Osteoblast (primary cell): ENCODE data around the gene EPB41. TPM values are rescaled to one million over a fixed set of nuclear protein-coding genes. Genes with fewer than 3 reads are reported as not detected.

Experiments used
- DNase-seq: peaks from one replicate; pipeline ENCODE4 v3.0.0; 2011; ENCODE audit warnings: low spot score, mixed read lengths; ENCODE audit not compliant: insufficient read length; ENCODE audit errors: missing footprints
- H2AFZ ChIP-seq: 2 replicates; pipeline ENCODE4 v1.6.0; 2011; ENCODE audit warnings: mild to moderate bottlenecking, low read length
- H3K27ac ChIP-seq: 2 replicates; pipeline ENCODE4 v1.5.1; 2011; ENCODE audit warnings: mild to moderate bottlenecking, low read depth, low read length, moderate library complexity
- H3K27me3 ChIP-seq: 2 replicates; pipeline ENCODE4 v1.6.0; 2012; ENCODE audit warnings: mild to moderate bottlenecking, control low read depth, inconsistent platforms, low read length, moderate library complexity; ENCODE audit not compliant: insufficient read depth
- H3K36me3 ChIP-seq: 2 replicates; pipeline ENCODE4 v1.5.1; 2011; ENCODE audit warnings: mild to moderate bottlenecking, low read length, control low read depth, moderate library complexity; ENCODE audit not compliant: insufficient read depth
- H3K4me1 ChIP-seq: 2 replicates; pipeline ENCODE4 v1.5.1; 2011; ENCODE audit warnings: mild to moderate bottlenecking, low read length, control low read depth, moderate library complexity; ENCODE audit not compliant: insufficient read depth
- H3K4me2 ChIP-seq: 2 replicates; pipeline ENCODE4 v1.6.0; 2011; ENCODE audit warnings: mild to moderate bottlenecking, low read length; ENCODE audit not compliant: insufficient read depth
- H3K4me3 ChIP-seq: fragments of 200-600 bp; sonication (generic); 3 replicates; pipeline ENCODE4 v1.5.1; 2012; ENCODE audit warnings: mild to moderate bottlenecking, low read length, inconsistent platforms; ENCODE audit not compliant: insufficient read depth
- H3K79me2 ChIP-seq: 2 replicates; pipeline ENCODE4 v1.6.0; 2012; ENCODE audit warnings: mild to moderate bottlenecking, low read length, control low read depth, inconsistent platforms; ENCODE audit not compliant: insufficient read depth
- H3K9me3 ChIP-seq: 2 replicates; pipeline ENCODE4 v1.5.1; 2011; ENCODE audit warnings: low read depth, low read length, control low read depth
- H4K20me1 ChIP-seq: 2 replicates; pipeline ENCODE4 v1.6.0; 2012; ENCODE audit warnings: mild to moderate bottlenecking, low read length, control low read depth; ENCODE audit not compliant: insufficient read depth
- total RNA-seq: library from RNA; depleted of rRNA; stranded (reverse); fragments of >200 nt; gene quantifications from 2 replicates; pipeline ENCODE4 v1.2.3, GENCODE V29; 2012
- TF ChIP-seq, protein P1 (sequence below): IDR thresholded peaks from 2 replicates; pipeline ENCODE4 v1.5.1; 2011; ENCODE audit warnings: mild to moderate bottlenecking, low read depth, low read length, moderate library complexity; ENCODE audit errors: extremely low read depth

EPB41 gene
- total RNA-seq, 1 donor: 20.6 TPM

DNA sequence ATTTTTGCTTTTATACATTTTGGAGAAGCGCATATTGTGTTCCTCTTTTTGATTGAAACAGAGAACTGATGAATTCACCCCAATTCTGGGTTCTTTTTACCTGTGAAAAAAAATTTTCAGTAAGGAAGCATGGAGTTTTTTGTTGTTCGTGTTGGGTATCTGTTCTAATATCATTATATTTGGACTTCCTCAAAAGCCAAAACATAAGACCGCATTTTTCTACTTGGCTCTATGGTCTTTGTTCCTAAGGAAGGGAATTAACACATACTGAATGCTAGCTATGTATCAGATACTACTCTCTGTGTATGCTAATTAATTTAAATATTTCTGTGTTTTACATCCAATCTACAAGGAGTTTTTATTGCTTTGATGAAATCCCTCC is 12.9 kb downstream of the EPB41 start:
- Histone ChIP-seq H3K4me2 (no peak overlapping the region), H3K4me3 (no peak overlapping the region), H3K27me3 (no peaks in the 10 kb centered on the region), H4K20me1 (no peaks in the 10 kb centered on the region), H3K27ac (no peak overlapping the region), H3K79me2 (no peaks in the 10 kb centered on the region), H3K9me3 (no peaks in the 10 kb centered on the region), H2AFZ (no peak overlapping the region), H3K36me3 (no peaks in the 10 kb centered on the region), H3K4me1 (peaks cover 9% of the 10 kb centered on the region)
- TF ChIP-seq, protein P1, sequence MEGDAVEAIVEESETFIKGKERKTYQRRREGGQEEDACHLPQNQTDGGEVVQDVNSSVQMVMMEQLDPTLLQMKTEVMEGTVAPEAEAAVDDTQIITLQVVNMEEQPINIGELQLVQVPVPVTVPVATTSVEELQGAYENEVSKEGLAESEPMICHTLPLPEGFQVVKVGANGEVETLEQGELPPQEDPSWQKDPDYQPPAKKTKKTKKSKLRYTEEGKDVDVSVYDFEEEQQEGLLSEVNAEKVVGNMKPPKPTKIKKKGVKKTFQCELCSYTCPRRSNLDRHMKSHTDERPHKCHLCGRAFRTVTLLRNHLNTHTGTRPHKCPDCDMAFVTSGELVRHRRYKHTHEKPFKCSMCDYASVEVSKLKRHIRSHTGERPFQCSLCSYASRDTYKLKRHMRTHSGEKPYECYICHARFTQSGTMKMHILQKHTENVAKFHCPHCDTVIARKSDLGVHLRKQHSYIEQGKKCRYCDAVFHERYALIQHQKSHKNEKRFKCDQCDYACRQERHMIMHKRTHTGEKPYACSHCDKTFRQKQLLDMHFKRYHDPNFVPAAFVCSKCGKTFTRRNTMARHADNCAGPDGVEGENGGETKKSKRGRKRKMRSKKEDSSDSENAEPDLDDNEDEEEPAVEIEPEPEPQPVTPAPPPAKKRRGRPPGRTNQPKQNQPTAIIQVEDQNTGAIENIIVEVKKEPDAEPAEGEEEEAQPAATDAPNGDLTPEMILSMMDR: no peak
- DNase-seq: no peak

DNA sequence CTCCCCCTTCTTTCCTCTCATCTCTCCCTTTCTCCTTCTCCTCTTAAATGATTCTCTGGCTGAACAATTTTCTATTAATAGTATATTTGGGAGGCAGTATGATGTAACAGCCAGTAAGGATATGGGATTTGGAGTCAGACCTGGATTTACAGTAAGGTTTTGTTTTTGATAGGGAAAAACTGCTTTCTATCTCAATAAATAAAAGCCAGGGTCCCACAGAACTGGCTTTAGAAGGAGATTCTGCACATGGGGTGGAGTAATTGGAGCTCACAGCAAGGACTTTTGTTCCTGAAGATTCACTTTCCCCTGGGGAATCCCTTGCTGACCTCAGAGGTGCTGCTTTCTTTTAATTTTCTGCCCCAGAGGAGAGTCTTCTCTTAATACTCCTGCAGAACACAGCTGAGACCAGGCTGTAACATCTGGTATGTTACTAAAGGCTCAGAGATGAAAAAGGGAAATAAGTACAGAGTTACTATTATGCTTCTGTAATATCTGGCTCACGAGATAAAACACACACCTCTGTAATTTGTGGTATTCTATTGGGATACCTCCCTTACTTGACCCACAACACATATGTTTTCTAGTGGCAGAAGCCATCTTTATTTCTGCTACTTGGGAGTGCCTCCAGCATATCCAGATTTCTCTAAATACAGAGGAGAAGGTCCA is 13.4 kb downstream of the EPB41 start:
- Histone ChIP-seq H3K79me2 (no peaks in the 10 kb centered on the region), H3K4me2 (no peak overlapping the region), H3K4me3 (no peak overlapping the region), H3K4me1 (peaks cover 9% of the 10 kb centered on the region), H4K20me1 (no peaks in the 10 kb centered on the region), H3K9me3 (no peaks in the 10 kb centered on the region), H3K27me3 (no peaks in the 10 kb centered on the region), H3K27ac (no peak overlapping the region), H3K36me3 (no peaks in the 10 kb centered on the region), H2AFZ (peak overlapping the region; percentile 65)
- TF ChIP-seq, protein P1: no peak
- DNase-seq: no peak

DNA sequence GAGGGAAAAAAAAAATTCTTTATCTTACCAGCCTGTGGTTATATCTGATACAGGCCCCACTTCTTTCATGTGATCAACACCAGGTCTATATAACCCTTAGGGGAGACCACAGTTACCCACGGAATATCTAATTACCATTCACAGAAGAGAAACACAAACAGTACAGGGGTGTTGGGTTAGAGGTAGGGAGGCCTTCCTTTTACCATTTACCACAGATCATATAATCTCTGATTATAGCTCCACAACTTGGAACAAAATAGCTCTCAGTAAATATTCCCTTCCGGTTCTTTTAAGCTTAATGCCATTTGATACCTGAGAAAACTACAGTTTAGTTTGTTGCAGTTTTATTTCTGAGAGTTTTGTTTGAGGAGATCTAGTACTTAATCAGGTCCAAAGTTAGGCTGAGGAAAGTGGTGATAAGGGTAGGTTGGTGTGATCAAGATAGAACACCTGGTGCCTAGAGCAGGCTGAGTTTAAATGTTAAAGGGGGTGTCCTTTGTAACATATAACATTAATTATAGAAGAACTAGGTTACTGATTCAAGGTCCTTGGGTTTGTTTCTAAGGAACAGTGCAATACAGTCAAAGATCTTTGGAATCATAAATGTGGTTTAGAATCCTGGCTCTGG is 14.1 kb downstream of the EPB41 start:
- Histone ChIP-seq H3K27me3 (no peaks in the 10 kb centered on the region), H2AFZ (peak overlapping the region; percentile 65), H3K36me3 (no peaks in the 10 kb centered on the region), H3K4me1 (peaks cover 9% of the 10 kb centered on the region), H3K4me3 (no peak overlapping the region), H3K79me2 (no peaks in the 10 kb centered on the region), H3K4me2 (no peak overlapping the region), H3K27ac (no peak overlapping the region), H3K9me3 (no peaks in the 10 kb centered on the region), H4K20me1 (no peaks in the 10 kb centered on the region)
- TF ChIP-seq, protein P1: no peak
- no peak for DNase-seq

DNA sequence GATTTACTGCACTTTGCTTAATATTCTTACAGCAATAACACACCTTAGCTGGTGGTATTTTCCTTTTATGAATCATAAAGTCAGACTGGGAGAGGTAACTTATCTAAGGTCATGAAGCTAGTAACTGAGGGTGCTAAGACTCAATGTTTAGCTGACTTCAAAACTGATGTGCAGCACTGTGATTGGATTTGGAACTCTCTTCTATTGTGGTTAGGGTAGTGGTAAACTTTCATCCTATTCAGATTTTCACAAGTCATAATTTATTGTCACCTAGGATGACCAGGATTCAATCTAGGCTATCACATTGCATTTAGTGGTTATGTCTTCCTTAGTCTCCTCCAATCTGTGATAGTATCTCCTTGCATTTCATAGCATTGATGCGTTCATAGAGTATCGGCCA is 18.9 kb downstream of the EPB41 start:
- TF ChIP-seq, protein P1: no peak
- Histone ChIP-seq H2AFZ (no peak overlapping the region), H3K27me3 (no peaks in the 10 kb centered on the region), H3K4me3 (no peak overlapping the region), H3K4me1 (no peaks in the 10 kb centered on the region), H4K20me1 (no peaks in the 10 kb centered on the region), H3K79me2 (no peaks in the 10 kb centered on the region), H3K4me2 (no peak overlapping the region), H3K9me3 (no peaks in the 10 kb centered on the region), H3K36me3 (no peaks in the 10 kb centered on the region), H3K27ac (no peak overlapping the region)
- DNase-seq: no peak
